Adrenal gland (tissue), 12 donors: ENCODE measurements around the gene KLF3. TPM values are rescaled to one million over a fixed set of nuclear protein-coding genes. Genes with fewer than 3 reads are reported as not detected.

ENCODE experiments used
- DNase-seq, 7 donors: peaks; one replicate each; pipeline ENCODE4 v3.0.0-alpha.2; 2019 to 2020
- H3K27ac ChIP-seq, 5 donors: fragments of 200-600 bp; sonication (generic) in 4 of 5; 1 replicate in 3 of 5; 2 replicates in 2 of 5; pipeline versions ENCODE4 v1.5.1 to v1.8.0; 2016 to 2020; ENCODE audit warnings: mild to moderate bottlenecking in 1 of 5
- H3K27me3 ChIP-seq: fragments of 200-600 bp; 2 replicates; pipeline ENCODE4 v1.8.0; 2021
- H3K36me3 ChIP-seq, 2 donors: fragments of 200-600 bp; replicated peaks in 1 of 2; 1 replicate in 1 of 2; 2 replicates in 1 of 2; pipeline versions ENCODE4 v1.5.1 to v1.8.0; 2018 to 2022
- H3K4me1 ChIP-seq, 2 donors: fragments of 200-600 bp; replicated peaks in 1 of 2; 1 replicate in 1 of 2; 2 replicates in 1 of 2; pipeline versions ENCODE4 v1.5.1 to v1.8.0; 2018 to 2021
- H3K4me3 ChIP-seq, 4 donors: fragments of 200-600 bp; sonication (generic) in 3 of 4; one replicate each; pipeline ENCODE4 v1.5.1; 2016 to 2018
- H3K9me3 ChIP-seq, 3 donors: fragments of 200-600 bp; sonication (generic) in 1 of 3; replicated peaks in 1 of 3; 1 replicate in 2 of 3; 2 replicates in 1 of 3; pipeline versions ENCODE4 v1.5.1 to v1.8.0; 2016 to 2021
- POLR2A ChIP-seq, 2 donors: fragments of 450-650 bp; IDR thresholded peaks; one replicate each; pipeline ENCODE4 v1.6.1; 2017; ENCODE audit warnings: antibody characterized with exemption in 2 of 2, mild to moderate bottlenecking in 2 of 2, moderate library complexity in 1 of 2
- WGBS, 4 donors: extraction: QIAGEN DNeasy Blood & Tissue Kit in 2 of 4; methylation state at CpG; one replicate each; pipeline versions ENCODE4 v1.1.5 to v1.1.7; 2013 to 2017; 5-methylcytosine and 5-hydroxymethylcytosine counted together
- intact Hi-C, 2 donors: fragments of 100-400 bp; cut with DNase I; formaldehyde crosslinking; loops; one replicate each; pipeline versions ENCODE4 v1.14.1 to v1.15.0; 2022 to 2023
- polyA plus RNA-seq, 3 donors: library from polyadenylated mRNA; stranded (reverse); fragments of 200-250 nt in 2 of 3; fragments of 350-450 nt in 1 of 3; fragmentation: Illumina TruSeq in 1 of 3; extraction: RNeasy Lipid Tissue Mini Kit (QIAGEN cat#74804) in 1 of 3; gene quantifications; one replicate each; pipeline ENCODE4 v1.2.3, GENCODE V29; 2013 to 2014
- total RNA-seq, 9 donors: library from RNA; depleted of rRNA in 4 of 9; stranded (reverse); fragments of >200 nt in 4 of 9; fragments of 120-200 nt in 1 of 9; fragmentation: NEBNext Ultra II Directional in 1 of 9; extraction: Animal tissue kit (Norgen Biotek cat#: 25700) in 1 of 9; gene quantifications; one replicate each; pipeline versions ENCODE4 v1.1.0 to v1.2.4, GENCODE V29; 2013 to 2023
- TF ChIP-seq, protein P1 (sequence below), 6 experiments: fragments of 450-650 bp in 4 of 6; fragments of 200-600 bp in 2 of 6; sonication (generic) in 1 of 6; IDR thresholded peaks; 1 replicate in 5 of 6; 2 replicates in 1 of 6; pipeline versions ENCODE4 v1.5.1 to v1.8.0; 2016 to 2021; ENCODE audit warnings: antibody characterized with exemption in 6 of 6, mild to moderate bottlenecking in 2 of 6, moderate library complexity in 1 of 6
- donor health status: healthy with polysubstance abuse.
- donor health status: Bipolar disorder and iron deficiency.
- donor health status: DM: yes; HTN: yes; CAD: no.
- donor health status: DM: no; HTN: no; CAD: no.
- donor health status: DM: no; HTN: no; CAD: no.
- donor health status: DM: yes; HTN: yes; CAD: no.

KLF3 gene
- total and polyA plus RNA-seq, 12 donors = 10.1 to 45.7 (median 38.0) TPM

DNA sequence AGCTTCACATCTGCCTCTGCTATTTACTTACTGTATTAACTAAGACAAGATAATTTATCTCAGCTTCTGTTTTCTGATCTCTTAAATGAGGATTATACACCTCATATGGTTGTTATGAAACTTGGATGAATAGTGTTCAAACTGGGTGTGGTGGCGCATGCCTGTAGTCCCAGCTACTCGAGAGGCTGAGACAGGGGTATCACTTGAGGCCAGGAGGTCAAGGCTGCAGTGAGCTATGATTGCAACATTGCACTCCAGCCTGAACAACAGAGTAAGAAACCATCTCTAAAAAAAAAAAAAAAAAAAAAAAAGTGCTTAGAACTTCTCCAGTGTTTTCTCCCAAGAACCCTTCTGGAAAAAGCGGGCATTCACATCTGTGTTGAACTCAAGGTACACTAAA is 19.8 kb upstream of the KLF3 start:
- no peak overlapping the region for H3K4me3 ChIP-seq
- no peaks in the 10 kb centered on the region for H3K9me3 ChIP-seq
- no peaks in the 10 kb centered on the region for H3K36me3 ChIP-seq
- no peak for TF ChIP-seq POLR2A (IDR thresholded peaks at IDR 0.05)
- TF ChIP-seq, protein P1, sequence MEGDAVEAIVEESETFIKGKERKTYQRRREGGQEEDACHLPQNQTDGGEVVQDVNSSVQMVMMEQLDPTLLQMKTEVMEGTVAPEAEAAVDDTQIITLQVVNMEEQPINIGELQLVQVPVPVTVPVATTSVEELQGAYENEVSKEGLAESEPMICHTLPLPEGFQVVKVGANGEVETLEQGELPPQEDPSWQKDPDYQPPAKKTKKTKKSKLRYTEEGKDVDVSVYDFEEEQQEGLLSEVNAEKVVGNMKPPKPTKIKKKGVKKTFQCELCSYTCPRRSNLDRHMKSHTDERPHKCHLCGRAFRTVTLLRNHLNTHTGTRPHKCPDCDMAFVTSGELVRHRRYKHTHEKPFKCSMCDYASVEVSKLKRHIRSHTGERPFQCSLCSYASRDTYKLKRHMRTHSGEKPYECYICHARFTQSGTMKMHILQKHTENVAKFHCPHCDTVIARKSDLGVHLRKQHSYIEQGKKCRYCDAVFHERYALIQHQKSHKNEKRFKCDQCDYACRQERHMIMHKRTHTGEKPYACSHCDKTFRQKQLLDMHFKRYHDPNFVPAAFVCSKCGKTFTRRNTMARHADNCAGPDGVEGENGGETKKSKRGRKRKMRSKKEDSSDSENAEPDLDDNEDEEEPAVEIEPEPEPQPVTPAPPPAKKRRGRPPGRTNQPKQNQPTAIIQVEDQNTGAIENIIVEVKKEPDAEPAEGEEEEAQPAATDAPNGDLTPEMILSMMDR (IDR thresholded peaks at IDR 0.05) = no peak
- DNase-seq = no peak
- 80 to 87% (median 83%) methylated on average over 3 of the region's 3 CpGs for WGBS, 4 donors
- no peaks in the 10 kb centered on the region for H3K4me1 ChIP-seq
- no peaks in the 10 kb centered on the region for H3K27me3 ChIP-seq
- intact Hi-C loops = no loop called here
- H3K27ac ChIP-seq = no peak overlapping the region

DNA sequence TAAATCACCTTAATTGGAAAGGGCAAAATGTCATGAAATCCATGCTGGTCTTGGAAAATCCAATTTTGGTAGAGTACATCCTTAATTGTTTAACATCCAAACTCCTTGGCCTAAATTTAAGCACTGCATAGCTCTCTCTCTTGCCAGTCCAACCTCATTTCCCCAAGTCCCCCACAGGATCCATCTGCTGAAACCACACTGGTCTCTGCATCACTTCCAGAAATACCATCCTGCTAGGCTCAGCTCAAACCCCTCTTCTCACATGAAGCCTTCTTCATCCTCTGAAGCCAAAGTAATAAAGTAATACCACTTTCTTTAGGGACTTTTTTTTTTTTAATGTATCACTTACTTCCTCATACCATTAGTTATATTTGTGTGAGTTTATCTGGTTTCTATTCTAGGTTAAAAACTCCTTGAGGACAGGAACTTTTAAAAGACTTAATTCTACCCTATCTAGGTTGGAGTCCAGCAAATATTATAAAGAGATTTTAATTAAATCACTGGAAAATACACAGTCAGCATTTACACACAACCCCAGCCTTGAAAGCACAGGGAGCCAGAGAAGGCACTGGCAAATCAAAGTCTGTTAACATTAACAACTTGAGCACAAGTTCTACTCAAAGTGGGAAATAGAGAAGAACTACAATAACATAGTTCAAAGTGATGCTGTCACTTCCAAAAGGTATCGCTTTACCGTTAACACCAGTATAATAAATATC is 16.7 kb upstream of the KLF3 start:
- H3K27me3 ChIP-seq = no peaks in the 10 kb centered on the region
- no peak overlapping the region for H3K4me3 ChIP-seq
- no peaks in the 10 kb centered on the region for H3K9me3 ChIP-seq
- DNase-seq = no peak
- H3K36me3 ChIP-seq = no peaks in the 10 kb centered on the region
- WGBS, 4 donors = 78 to 82% (median 80%) methylated on average over 2 of the region's 2 CpGs
- H3K4me1 ChIP-seq = no peaks in the 10 kb centered on the region
- no peak for TF ChIP-seq POLR2A (IDR thresholded peaks at IDR 0.05)
- TF ChIP-seq, protein P1 (IDR thresholded peaks at IDR 0.05) = no peak
- no peak overlapping the region for H3K27ac ChIP-seq
- intact Hi-C loops = no loop called here

GRCh38 chr4:38650133-38650532 is 13.9 kb upstream of the KLF3 start:
- DNase-seq = no peak
- WGBS, 4 donors = 87 to 96% (median 89%) methylated on average over 9 of the region's 9 CpGs
- Histone ChIP-seq H3K27ac (no peak overlapping the region), H3K4me1 (no peaks in the 10 kb centered on the region), H3K9me3 (no peaks in the 10 kb centered on the region), H3K4me3 (no peak overlapping the region), H3K27me3 (no peaks in the 10 kb centered on the region), H3K36me3 (no peaks in the 10 kb centered on the region)
- intact Hi-C loops = no loop called here
- TF ChIP-seq POLR2A (IDR thresholded peaks at IDR 0.05) = no peak
- TF ChIP-seq, protein P1 (IDR thresholded peaks at IDR 0.05) = no peak

DNA sequence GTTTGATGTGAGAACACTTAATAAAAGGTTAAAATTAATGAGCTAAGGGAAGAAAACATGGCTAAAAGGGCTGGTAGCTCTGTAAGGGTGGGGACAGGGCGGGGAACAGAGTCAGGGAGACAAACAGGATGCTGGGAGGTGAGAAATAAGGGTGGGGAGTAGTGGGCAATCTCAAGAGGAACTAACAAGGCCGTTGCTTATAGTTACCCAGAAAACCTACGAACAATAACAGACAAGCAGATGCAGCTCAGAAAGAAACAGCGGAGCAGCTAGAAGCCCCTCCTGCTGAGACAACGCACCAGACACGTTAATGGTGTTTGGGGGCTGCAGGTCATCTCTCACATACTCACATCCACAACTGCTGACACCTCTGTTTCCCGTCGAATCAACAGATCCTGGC is 9.7 kb upstream of the KLF3 start:
- Histone ChIP-seq H3K4me3 (no peak overlapping the region), H3K36me3 (no peaks in the 10 kb centered on the region), H3K4me1 (no peaks in the 10 kb centered on the region), H3K27ac (no peak overlapping the region), H3K9me3 (no peaks in the 10 kb centered on the region), H3K27me3 (no peaks in the 10 kb centered on the region)
- TF ChIP-seq, protein P1 (IDR thresholded peaks at IDR 0.05) = no peak
- TF ChIP-seq POLR2A (IDR thresholded peaks at IDR 0.05) = no peak
- intact Hi-C loops = no loop called here
- WGBS, 4 donors = 76 to 86% (median 77%) methylated on average over 8 of the region's 8 CpGs
- no peak for DNase-seq
